Muscle layer of colon (tissue), 2 donors: ENCODE data around the gene TMEM267.
"Not testable (repeated sequence)": the region's sequence is repeated elsewhere in the genome, so short reads cannot be mapped to it uniquely, and the experiment has no call there.

Experiments
- H3K27ac ChIP-seq: one replicate; pipeline ENCODE4 v1.7.0; 2013; ENCODE audit warnings: low read depth, mild to moderate bottlenecking, low read length, moderate library complexity
- H3K27me3 ChIP-seq, 2 donors: one replicate each; pipeline ENCODE4 v1.7.0; 2013; ENCODE audit warnings: low read length in 2 of 2, mild to moderate bottlenecking in 2 of 2; ENCODE audit not compliant: insufficient read depth in 2 of 2, control insufficient read depth in 1 of 2
- H3K36me3 ChIP-seq: one replicate; pipeline ENCODE4 v1.7.0; 2013; ENCODE audit warnings: mild to moderate bottlenecking, low read length; ENCODE audit not compliant: insufficient read depth
- H3K4me1 ChIP-seq: one replicate; pipeline ENCODE4 v1.7.0; 2013; ENCODE audit warnings: mild to moderate bottlenecking, low read length; ENCODE audit not compliant: insufficient read depth
- H3K4me3 ChIP-seq, 2 donors: one replicate each; pipeline ENCODE4 v1.7.0; 2013; ENCODE audit warnings: low read length in 2 of 2, low read depth in 1 of 2, mild to moderate bottlenecking in 1 of 2, moderate library complexity in 1 of 2
- H3K9ac ChIP-seq: one replicate; pipeline ENCODE4 v1.7.0; 2013; ENCODE audit warnings: low read length
- H3K9me3 ChIP-seq: one replicate; pipeline ENCODE4 v1.7.0; 2013; ENCODE audit warnings: mild to moderate bottlenecking, low read length
- donor health status: abdominal sarcoma.
- donor health status: Adenocarcinoma of cecum.

The TMEM267 gene

GRCh38 chr5:43491326-43491725, 7.7 kb upstream of the TMEM267 start:
- no peak overlapping the region for H3K4me3 ChIP-seq
- H3K9me3 ChIP-seq: no peaks in the 10 kb centered on the region
- no peaks in the 10 kb centered on the region for H3K36me3 ChIP-seq
- no peaks in the 10 kb centered on the region for H3K4me1 ChIP-seq
- H3K27ac ChIP-seq: no peak overlapping the region
- H3K27me3 ChIP-seq: no peaks in the 10 kb centered on the region
- H3K9ac ChIP-seq: no peak overlapping the region

GRCh38 chr5:43486353-43486752, 2.7 kb upstream of the TMEM267 start:
- Histone ChIP-seq H3K4me3 (no peak overlapping the region), H3K9me3 (no peaks in the 10 kb centered on the region), H3K4me1 (peaks cover 15% of the 10 kb centered on the region), H3K9ac (no peak overlapping the region), H3K27me3 (no peaks in the 10 kb centered on the region), H3K27ac (no peak overlapping the region), H3K36me3 (no peaks in the 10 kb centered on the region)

- Histone ChIP-seq H3K27me3 (no peaks in the 10 kb centered on the region), H3K9me3 (no peaks in the 10 kb centered on the region), H3K36me3 (no peaks in the 10 kb centered on the region), H3K9ac (no peak overlapping the region), H3K4me1 (peaks cover 15% of the 10 kb centered on the region), H3K4me3 (no peak overlapping the region), H3K27ac (no peak overlapping the region)
Observed at GRCh38 chr5:43485406-43485805, 1.7 kb upstream of the TMEM267 start.

DNA sequence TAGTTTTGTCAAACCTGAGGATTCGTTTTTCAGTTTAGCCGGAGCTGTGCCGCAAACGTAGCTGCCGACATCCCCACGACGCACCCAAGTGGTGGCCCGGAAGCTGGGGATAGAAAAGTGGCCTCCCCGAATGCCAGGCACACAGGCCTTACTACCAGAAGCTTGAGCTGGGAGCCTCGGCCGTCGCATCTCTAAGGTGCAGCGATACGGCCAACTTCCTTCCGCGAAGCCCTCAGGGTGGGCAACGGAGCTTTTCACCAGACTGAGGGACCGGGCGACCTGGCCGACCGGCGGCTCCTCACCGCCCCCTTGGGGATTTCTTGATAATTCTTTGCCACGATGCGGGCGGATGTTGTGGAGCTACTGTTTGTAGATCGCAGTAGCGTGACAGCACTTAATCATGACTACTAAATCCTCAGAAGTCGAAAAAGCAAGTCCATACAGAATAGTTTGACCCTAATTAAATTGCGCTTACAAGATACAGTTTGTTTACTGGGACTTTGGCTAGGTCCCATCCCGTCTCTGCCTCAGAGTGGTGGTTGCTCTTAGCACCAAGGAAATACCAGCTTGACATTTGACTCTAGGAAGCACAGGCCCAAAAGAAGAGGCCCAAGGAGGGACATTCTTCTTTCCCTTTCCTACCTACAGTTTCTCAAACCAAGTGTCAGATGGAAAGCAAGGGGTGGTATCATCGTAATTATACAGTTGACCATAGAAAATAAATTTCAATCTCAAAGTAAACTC, 613 bp upstream of the TMEM267 start:
- H3K9ac ChIP-seq: peak overlapping the region; percentile 86
- H3K4me3 ChIP-seq: peak overlapping the region; percentile 89 to 92
- H3K4me1 ChIP-seq: peaks cover 15% of the 10 kb centered on the region
- no peaks in the 10 kb centered on the region for H3K9me3 ChIP-seq
- H3K27me3 ChIP-seq: no peaks in the 10 kb centered on the region
- H3K36me3 ChIP-seq: no peaks in the 10 kb centered on the region
- H3K27ac ChIP-seq: peak overlapping the region; percentile 89

DNA sequence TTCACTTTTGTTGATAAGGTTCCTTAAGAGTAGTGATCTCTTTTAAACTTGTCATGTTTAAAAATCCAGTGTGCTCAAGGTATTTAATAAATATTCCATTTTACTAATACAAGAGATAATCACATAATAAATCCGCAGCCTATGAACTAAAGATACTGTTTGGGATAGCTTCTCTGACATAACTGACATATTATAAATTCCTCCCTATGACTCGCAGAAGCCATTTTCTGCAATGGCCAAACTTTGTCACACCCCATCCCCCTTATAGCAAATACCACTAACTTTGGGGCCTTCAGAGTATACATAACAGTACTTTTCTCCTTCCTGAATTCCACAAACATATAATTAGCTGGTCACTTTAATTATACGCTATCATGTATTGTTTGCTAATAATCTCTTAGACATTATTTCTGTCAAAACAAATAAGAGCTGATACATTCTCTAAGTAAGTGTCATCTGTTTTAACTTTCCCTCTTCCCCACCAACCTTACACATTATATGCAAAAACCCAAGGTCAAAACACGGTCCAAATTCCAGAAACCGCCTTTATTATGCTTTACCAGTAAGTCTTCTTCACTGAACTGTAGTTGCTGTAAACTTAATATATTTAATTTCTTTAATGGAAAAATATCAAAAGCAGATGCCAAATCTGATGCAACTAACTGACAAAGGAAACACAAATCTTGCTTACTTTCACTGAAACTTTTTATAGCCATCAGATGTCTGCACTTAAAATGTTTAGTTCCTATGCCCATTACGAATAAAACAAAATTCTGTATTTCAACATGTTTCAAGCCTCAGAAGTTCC, 971 bp downstream of the TMEM267 start:
- H3K4me3 ChIP-seq: peak overlapping the region; percentile 89 to 92
- peak overlapping the region; percentile 86 for H3K9ac ChIP-seq
- H3K4me1 ChIP-seq: peaks cover 15% of the 10 kb centered on the region
- H3K9me3 ChIP-seq: no peaks in the 10 kb centered on the region
- peak overlapping the region; percentile 89 for H3K27ac ChIP-seq
- H3K36me3 ChIP-seq: no peaks in the 10 kb centered on the region
- H3K27me3 ChIP-seq: no peaks in the 10 kb centered on the region

DNA sequence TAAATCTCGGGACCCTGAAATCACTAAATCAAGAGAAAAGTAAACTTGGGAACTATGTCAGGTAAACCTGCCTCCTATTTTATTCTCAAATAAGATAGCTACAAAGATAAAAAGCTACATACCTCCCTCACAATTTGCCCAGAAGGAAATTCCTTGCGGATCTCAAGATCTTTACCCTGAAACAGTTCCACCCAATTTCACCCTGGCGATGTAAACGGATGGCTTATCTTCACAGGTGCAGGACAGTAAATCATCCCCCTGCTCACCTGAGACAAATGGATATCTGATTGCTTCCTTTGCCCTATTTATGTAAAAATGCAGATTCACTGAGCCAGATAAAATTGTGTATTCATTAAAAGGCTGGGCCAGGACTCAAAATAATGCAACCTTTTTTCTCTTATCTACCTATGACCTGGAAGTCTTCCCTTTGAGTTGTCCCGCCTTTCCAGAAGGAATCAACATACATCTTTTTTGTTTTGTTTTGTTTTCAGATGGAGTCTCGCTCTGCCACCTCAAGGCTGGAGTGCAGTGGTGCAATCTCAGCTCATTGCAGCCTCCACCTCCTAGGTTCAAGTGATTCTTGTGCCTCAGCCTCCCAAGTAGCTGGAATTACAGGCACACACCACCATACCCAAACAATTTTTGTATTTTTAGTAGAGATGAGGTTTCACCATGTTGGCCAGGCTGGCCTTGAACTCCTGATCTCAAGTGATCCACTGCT, 13.8 kb downstream of the TMEM267 start:
- Histone ChIP-seq H3K27me3 (no peaks in the 10 kb centered on the region), H3K9me3 (peaks cover 7% of the 10 kb centered on the region)

DNA sequence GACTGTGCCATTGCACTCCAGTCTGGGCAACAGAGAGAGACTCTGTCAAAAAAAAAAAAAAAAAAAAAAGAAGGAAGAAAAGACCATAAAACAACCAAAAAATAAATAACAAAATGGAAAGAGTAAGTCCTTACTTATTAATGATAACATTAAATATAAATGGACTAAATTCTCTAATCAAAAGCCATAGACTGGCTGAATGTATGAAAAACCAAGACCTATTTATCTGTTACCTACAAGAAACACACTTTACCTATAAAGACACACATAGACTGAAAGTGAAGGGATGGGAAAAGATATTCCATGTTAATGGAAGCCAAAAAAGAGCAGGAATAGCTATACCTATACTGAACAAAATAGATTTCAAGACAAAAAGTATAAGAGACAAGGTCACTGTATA, 16.6 kb downstream of the TMEM267 start:
- Histone ChIP-seq H3K27ac (no peak overlapping the region), H3K9me3 (peaks cover 7% of the 10 kb centered on the region), H3K27me3 (no peaks in the 10 kb centered on the region), H3K9ac (no peak overlapping the region), H3K4me1 (no peaks in the 10 kb centered on the region), H3K4me3 (no peak overlapping the region), H3K36me3 (peaks cover 7% of the 10 kb centered on the region)

More for the DNA sequence above, 13.8 kb downstream of the TMEM267 start:
- H3K9ac ChIP-seq: no peak overlapping the region
- no peak overlapping the region for H3K27ac ChIP-seq
- H3K4me1 ChIP-seq: no peaks in the 10 kb centered on the region
- H3K4me3 ChIP-seq: no peak overlapping the region
- peaks cover 7% of the 10 kb centered on the region for H3K36me3 ChIP-seq

- not testable (repeated sequence) for H3K36me3 ChIP-seq, H3K9ac ChIP-seq, H3K27me3 ChIP-seq, H3K9me3 ChIP-seq, H3K4me1 ChIP-seq, H3K4me3 ChIP-seq, H3K27ac ChIP-seq
Observed at GRCh38 chr5:43465455-43465854, 18.2 kb downstream of the TMEM267 start.

GRCh38 chr5:43461066-43461465, 22.6 kb downstream of the TMEM267 start:
- H3K9me3 ChIP-seq: no peaks in the 10 kb centered on the region
- H3K4me3 ChIP-seq: no peak overlapping the region
- no peak overlapping the region for H3K27ac ChIP-seq
- H3K36me3 ChIP-seq: no peaks in the 10 kb centered on the region
- no peaks in the 10 kb centered on the region for H3K4me1 ChIP-seq
- H3K9ac ChIP-seq: no peak overlapping the region
- H3K27me3 ChIP-seq: no peaks in the 10 kb centered on the region

- Histone ChIP-seq H3K27ac (no peak overlapping the region), H3K27me3 (no peaks in the 10 kb centered on the region), H3K9ac (no peak overlapping the region), H3K9me3 (no peaks in the 10 kb centered on the region), H3K4me3 (no peak overlapping the region), H3K4me1 (no peaks in the 10 kb centered on the region), H3K36me3 (peaks cover 6% of the 10 kb centered on the region)
Observed at GRCh38 chr5:43456556-43456955, 27.1 kb downstream of the TMEM267 start.

- not testable (repeated sequence) for H3K4me3 ChIP-seq, H3K36me3 ChIP-seq, H3K4me1 ChIP-seq, H3K27me3 ChIP-seq, H3K9me3 ChIP-seq, H3K9ac ChIP-seq, H3K27ac ChIP-seq
Observed at GRCh38 chr5:43441575-43441974, 42.1 kb downstream of the TMEM267 start.
